Chondrocyte (in vitro differentiated cells): ENCODE results near the gene SSH2. TPM values are rescaled to one million over a fixed set of nuclear protein-coding genes. Genes with fewer than 3 reads are reported as not detected.

Experiments
- DNase-seq: peaks from one replicate; pipeline ENCODE4 v3.0.0; 2021; ENCODE audit warnings: mixed read lengths, low spot score
- H3K27ac Mint-ChIP-seq: one replicate; pipeline ENCODE4 v1.8.0; 2021; ENCODE audit warnings: mild to moderate bottlenecking, moderate library complexity, mixed read lengths; ENCODE audit not compliant: unreplicated experiment
- H3K27me3 Mint-ChIP-seq: 2 replicates; pipeline ENCODE4 v1.8.0; 2021; ENCODE audit warnings: low read depth, mixed read lengths
- H3K36me3 Mint-ChIP-seq: 2 replicates; pipeline ENCODE4 v1.8.0; 2021; ENCODE audit warnings: low read depth, mixed read lengths
- H3K4me1 Mint-ChIP-seq: 2 replicates; pipeline ENCODE4 v1.8.0; 2021; ENCODE audit warnings: low read depth, mild to moderate bottlenecking, mixed read lengths
- H3K4me3 Mint-ChIP-seq: one replicate; pipeline ENCODE4 v1.8.0; 2021; ENCODE audit warnings: mild to moderate bottlenecking, moderate library complexity, mixed read lengths; ENCODE audit not compliant: unreplicated experiment
- H3K9me3 Mint-ChIP-seq: 2 replicates; pipeline ENCODE4 v1.8.0; 2021; ENCODE audit warnings: low read depth, mixed read lengths
- total RNA-seq: library from RNA; stranded (reverse); gene quantifications from 3 replicates; pipeline ENCODE4 v1.2.1, GENCODE V29; 2021
- TF ChIP-seq, protein P1 (sequence below): fragments of 200-600 bp; sonication (generic); IDR thresholded peaks from 2 replicates; pipeline ENCODE4 v1.5.0; 2021; ENCODE audit warnings: antibody characterized with exemption, mild to moderate bottlenecking, moderate library complexity

Gene SSH2
- total RNA-seq, 1 donor from 2014 or later: 14.1 TPM

DNA sequence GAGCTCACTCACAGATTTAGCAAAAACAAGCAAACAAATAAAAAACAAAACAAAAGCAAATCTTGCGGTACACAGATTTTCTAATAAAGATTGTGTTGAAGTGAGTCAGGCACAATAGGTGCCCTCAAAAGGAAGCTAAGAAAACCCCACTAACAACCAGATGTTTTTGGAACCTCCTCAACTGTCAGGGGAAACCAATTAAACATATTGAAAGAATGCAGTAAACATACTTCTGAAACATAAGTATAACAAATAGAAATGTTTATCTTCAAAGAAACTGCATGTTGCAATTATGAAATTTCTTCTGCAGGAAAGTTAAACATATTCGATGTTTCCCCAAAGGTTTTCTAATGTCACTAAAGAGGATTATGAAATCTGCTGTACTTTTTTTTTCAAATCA lies 196.9 kb downstream of the SSH2 start:
- Mint-ChIP-seq H3K27me3 (no peaks in the 10 kb centered on the region), H3K36me3 (peaks cover 7% of the 10 kb centered on the region), H3K4me3 (no peak overlapping the region), H3K9me3 (peaks cover 8% of the 10 kb centered on the region), H3K4me1 (peaks cover 4% of the 10 kb centered on the region), H3K27ac (no peak overlapping the region)
- TF ChIP-seq, protein P1, sequence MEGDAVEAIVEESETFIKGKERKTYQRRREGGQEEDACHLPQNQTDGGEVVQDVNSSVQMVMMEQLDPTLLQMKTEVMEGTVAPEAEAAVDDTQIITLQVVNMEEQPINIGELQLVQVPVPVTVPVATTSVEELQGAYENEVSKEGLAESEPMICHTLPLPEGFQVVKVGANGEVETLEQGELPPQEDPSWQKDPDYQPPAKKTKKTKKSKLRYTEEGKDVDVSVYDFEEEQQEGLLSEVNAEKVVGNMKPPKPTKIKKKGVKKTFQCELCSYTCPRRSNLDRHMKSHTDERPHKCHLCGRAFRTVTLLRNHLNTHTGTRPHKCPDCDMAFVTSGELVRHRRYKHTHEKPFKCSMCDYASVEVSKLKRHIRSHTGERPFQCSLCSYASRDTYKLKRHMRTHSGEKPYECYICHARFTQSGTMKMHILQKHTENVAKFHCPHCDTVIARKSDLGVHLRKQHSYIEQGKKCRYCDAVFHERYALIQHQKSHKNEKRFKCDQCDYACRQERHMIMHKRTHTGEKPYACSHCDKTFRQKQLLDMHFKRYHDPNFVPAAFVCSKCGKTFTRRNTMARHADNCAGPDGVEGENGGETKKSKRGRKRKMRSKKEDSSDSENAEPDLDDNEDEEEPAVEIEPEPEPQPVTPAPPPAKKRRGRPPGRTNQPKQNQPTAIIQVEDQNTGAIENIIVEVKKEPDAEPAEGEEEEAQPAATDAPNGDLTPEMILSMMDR: no peak
- DNase-seq: no peak

DNA sequence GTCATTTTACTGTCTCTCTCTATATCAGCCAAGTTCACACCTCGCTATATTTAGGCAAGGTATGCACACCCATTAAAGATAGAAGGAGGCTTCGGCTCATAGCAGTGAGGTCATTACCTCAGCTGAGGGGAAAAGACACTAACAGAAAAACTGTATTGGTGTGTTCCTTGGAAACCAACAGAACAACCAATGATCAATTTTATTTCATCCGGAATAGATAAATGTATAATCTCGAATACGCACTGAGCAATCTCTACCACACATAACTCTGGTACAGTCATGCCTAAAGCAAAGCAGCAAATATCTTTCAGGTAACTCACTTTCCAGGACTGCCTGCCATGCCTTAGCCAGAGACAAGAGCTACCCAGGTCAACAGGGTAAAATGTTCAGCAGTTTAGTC lies 197.4 kb downstream of the SSH2 start:
- Mint-ChIP-seq H3K27me3 (no peaks in the 10 kb centered on the region), H3K9me3 (peaks cover 10% of the 10 kb centered on the region), H3K36me3 (peaks cover 9% of the 10 kb centered on the region), H3K4me1 (peaks cover 5% of the 10 kb centered on the region), H3K4me3 (no peak overlapping the region), H3K27ac (no peak overlapping the region)
- no peak for DNase-seq
- TF ChIP-seq, protein P1: no peak

DNA sequence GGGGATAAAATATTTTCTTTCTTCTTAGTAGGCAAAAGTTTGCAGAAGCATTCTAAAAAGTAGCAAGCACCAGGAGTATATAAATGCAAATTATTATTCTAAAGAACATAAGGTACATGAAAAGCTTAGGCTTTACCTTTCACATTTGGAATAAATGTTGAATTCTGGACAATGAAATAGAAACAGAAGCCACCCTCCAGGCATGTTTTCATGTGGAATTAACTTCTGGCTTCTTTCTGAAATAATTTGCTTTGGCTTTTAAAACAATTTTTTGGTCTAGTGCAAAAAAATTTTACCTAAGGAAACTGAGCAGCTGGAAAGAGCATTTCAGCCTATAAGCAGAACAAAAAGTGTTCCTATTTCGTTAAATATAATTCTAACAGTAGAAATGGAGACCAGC lies 197.8 kb downstream of the SSH2 start:
- Mint-ChIP-seq H3K4me1 (peaks cover 9% of the 10 kb centered on the region), H3K27me3 (no peaks in the 10 kb centered on the region), H3K36me3 (peaks cover 9% of the 10 kb centered on the region), H3K4me3 (no peak overlapping the region), H3K9me3 (peaks cover 10% of the 10 kb centered on the region), H3K27ac (no peak overlapping the region)
- TF ChIP-seq, protein P1: no peak
- DNase-seq: no peak

DNA sequence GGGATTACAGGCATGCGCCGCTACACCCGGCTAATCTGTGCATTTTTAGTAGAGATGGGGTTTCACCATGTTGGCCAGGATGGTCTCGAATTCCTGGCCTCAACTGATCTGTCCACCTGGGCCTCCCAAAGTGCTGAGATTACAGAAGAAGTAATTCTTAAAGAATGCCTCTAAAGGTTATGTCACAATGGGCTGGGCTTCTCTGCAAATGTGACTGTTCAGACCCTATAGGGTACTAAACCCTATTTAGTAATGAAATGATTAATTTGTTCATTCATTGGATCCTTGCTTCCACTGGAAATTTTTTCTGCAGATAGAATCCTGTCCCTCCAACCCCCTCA lies 198.5 kb downstream of the SSH2 start:
- H3K4me3 Mint-ChIP-seq: no peak overlapping the region
- H3K27me3 Mint-ChIP-seq: no peaks in the 10 kb centered on the region
- peaks cover 10% of the 10 kb centered on the region for H3K9me3 Mint-ChIP-seq
- DNase-seq: no peak
- peaks cover 9% of the 10 kb centered on the region for H3K36me3 Mint-ChIP-seq
- no peak overlapping the region for H3K27ac Mint-ChIP-seq
- peaks cover 16% of the 10 kb centered on the region for H3K4me1 Mint-ChIP-seq
- TF ChIP-seq, protein P1: no peak

DNA sequence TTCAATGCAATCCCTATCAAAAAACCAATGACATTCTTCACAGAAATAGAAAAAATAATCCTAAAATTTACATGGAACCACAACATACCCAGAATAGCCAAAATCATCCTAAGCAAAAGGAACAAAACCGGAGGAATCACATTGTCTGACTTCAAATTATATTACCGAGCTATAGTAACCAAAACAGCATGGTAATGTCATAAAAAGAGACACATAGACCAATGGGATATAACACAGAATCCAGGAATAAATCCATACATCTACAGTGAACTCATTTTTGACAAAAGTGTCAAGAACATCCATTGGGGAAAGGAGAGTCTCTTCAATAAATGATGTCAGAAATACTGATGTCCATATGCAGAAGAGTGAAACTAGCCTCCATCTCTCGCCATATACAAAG lies 201.5 kb downstream of the SSH2 start:
- TF ChIP-seq, protein P1: no peak
- peaks cover 9% of the 10 kb centered on the region for H3K36me3 Mint-ChIP-seq
- H3K27me3 Mint-ChIP-seq: no peaks in the 10 kb centered on the region
- no peak overlapping the region for H3K4me3 Mint-ChIP-seq
- H3K4me1 Mint-ChIP-seq: peaks cover 20% of the 10 kb centered on the region
- H3K9me3 Mint-ChIP-seq: peaks cover 10% of the 10 kb centered on the region
- no peak overlapping the region for H3K27ac Mint-ChIP-seq
- no peak for DNase-seq
